ENCODE results near the gene DUSP3.

DUSP3 gene

GRCh38 chr17:43778337-43779144 is at the start of gene DUSP3:
Gene DUSP3, minus strand, starts transcription at chr17:43778977. Its CDS starts 53 bp downstream, at chr17:43778924.
- DNase-seq = peak; percentile 16

- DNase-seq = no peak
Observed at GRCh38 chr17:43827596-43827995, 48.8 kb upstream of the DUSP3 start.

DNA sequence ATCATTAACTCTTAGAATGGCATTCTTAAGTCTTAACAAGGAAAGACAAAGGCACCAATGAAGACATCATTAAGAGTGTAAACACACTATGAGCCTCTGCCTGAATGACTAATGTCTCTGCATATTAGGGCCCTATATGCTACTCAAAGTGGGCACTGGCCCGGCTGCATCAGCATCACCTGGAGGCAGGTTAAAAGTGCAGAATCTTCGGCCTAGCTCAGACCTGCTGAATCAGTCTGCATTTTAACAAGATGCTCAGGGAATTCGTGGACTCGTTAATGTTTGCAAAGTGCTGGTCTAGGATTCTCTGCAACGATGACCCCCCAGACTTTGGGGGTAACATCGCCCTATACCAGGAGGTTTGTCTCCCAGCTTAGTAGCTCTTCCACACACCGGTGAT is 47.4 kb upstream of the DUSP3 start:
- no peak for DNase-seq

DNA sequence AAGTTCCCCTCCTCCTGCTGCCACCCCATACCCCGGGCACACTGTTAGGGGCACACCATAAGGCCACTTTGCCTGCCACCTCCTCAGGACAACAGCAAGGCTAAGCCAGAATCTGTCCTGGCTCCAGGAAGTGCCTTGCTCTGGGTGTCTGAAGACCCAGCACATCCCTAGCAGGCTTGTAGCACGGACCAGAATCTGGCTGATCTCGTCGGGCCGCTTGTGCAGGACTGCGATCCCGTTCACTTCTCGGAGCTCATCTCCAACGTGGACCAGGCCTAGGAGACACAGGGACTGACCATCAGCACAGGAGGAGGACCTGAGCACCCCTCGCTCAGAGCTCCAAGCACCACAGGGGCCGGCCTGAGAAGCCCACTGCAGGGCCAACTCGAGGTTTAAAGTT is 46.8 kb upstream of the DUSP3 start:
- DNase-seq = no peak

DNA sequence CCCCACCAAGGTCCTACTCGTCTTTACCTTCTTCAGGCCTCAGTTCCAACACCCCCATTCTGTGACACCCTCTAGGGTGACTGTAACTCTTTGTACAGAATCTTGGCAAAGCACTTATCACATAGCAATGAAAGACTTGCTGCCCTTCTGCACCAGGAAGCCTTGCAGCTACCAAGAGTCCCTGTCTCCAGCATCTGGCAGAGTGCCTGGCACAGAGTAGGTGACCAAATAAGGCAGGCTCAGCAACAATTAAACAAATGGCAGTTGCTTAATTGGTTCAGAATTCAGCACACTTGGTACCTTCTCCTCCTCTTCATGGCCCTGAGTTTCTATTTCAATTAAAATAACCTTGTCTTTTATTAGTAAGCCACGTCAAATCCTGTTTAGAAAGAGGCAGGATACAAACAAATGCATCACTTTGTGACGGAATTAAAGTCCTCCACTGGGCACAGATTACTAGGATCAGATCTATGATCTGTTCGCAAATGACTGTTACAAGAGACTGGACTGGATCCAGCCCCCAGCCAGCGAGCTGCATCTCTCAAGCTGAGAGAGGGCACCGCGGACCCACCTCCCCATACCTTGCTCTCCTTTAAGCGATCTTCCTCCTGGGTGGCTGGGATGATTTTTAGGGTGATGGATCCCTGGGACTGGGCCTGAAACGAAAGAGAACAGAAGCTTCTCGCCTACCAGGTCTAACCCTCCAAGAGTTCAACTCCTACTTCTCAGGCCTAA is 44.7 kb upstream of the DUSP3 start:
- no peak for DNase-seq

- DNase-seq = no peak
Observed at GRCh38 chr17:43822570-43823190, 43.9 kb upstream of the DUSP3 start.

GRCh38 chr17:43820759-43821158 is 42.0 kb upstream of the DUSP3 start:
- no peak for DNase-seq

DNA sequence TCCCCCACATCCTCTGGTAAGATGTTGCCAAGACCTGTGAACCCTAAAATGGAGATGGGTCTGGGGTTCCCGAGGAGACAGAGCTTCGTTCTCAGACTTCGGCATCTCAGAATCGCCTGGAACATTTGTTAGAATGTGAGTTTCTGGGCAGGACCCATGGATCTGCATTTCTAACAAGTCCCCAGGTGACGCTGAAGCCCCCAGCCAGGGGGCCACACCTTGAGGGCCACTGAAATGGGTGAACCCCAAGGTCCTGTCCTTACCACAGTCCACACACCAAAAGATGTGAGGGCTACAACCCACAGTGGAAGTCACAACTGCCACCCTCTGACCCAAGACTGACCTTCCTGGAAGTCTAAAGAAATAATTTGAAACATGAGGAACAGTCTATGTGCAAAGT is 40.2 kb upstream of the DUSP3 start:
- DNase-seq = no peak

DNA sequence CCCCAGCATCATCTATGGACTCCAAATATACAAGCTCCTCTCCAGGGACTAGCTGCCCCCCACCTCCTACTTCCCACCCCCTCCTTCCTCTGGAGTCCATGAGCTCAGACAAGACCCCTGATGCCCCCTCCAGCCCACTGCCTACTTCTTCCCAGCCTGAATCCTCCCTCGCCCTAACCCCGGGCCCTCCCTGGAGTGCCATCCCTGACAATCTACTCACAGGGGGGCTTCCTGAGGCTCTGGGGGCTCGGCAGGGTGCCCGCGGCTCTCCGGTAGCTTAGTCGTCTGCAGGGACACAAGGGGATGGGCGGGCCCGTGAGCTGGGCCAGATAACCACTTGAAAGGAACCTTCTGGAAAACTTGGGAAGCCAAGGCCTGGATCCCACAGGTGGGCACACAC is 39.0 kb upstream of the DUSP3 start:
- DNase-seq = no peak

DNA sequence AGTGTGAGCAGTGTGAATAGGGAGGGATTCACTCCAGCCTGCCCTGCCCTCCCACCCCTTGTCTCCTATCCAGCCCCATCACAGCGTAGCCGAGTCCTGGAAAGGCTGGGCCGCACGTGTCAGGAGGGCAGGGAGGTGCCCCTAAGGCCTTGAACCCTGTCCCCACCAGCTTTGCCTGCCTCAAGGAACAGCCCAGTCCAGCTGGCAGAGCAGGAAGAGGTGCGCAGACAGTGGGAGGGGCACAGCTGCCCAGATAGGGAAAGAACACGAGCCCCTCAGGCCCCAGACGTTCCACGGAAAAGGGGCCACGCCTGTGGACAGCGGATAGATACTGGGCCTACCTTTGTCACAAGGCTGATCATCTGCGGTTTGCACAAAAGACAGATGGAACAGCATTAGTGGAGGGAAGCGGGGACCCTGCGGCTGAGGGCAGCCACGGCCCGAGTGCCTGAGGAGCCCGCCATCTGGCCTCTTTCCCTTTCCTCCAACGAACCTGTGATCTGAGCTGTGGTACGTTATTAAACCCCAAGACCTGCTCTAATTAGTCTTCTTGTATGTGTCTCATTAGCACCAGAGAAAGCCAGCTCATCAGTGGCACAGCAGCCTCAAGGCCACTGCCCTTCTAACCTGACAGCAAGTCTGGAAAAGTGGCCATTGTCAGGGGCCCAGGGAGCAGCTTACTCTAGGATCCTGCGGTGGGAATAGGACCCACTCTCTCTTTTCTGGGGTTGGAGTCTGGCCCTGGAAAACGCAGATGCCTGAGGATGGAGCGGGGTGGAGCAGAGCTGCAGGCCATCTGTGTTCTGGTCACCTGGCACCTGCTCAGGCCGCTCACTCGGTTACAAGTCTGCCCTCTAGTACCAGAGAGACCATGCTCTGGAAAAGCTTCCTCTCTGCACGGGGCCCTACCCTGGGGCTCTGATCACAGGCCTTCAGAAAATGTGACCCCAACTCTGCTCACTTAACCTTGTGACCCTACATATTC is 37.9 kb upstream of the DUSP3 start:
- no peak for DNase-seq

- no peak for DNase-seq
Observed at GRCh38 chr17:43814714-43815113, 35.9 kb upstream of the DUSP3 start.

DNA sequence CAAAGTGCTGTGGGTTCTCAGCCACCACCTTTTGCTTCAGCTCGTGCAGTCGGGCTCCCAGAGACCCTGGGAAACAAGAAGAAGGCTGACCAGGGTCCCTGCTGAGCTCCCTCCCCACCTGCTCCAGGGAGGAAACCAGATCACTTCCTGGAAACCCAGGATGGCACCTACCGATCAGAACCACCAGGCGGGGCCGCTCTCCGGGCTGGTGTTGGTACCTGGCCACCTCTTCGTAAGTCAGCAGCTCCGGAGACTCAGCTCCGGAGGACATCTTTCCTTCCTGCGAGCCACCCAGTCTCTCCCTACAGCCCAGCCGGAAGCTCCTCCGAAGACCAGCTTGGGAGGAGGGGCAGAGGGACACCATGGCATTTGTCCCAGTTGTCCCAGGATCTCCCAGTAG is 35.2 kb upstream of the DUSP3 start:
- no peak for DNase-seq

DNA sequence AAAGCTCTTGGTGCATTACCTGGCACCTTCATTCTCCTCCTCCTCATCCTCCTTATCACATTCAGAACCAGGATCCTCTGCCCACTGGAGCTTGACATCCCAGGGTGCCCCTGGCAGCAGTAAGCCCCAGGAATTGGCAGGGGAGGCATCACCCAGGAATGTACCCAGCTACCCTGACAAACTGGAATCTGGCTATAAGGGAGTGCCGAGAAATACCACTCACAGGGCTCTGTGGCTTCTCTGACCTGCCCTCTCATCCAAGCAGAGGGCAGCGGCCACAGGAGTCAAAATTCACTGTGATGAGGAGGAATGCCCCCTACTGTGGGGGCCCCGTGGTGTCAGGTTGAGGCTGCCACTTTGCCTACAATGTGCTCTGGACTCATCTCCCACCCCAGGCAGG is 34.6 kb upstream of the DUSP3 start:
- no peak for DNase-seq

- no peak for DNase-seq
Observed at GRCh38 chr17:43812396-43813265, 33.9 kb upstream of the DUSP3 start.

DNA sequence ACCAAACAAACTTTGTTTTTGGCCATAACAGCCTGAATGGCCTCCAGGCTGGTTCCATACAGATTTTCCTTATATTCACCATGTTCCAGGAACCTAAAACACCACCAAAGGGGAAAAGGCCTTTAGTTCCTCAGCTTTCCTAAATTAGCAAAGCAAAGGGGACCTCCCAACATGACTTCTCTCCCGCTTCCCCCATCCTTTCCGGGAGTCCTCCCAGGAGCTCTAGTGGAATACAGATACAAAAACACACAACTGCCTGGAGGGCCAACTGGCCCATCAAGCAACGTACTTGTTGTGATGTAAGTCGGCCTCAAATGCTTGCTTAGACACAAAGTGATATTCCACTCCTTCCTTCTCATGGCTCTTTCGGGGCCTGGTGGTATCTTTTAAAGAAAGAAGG is 32.0 kb upstream of the DUSP3 start:
- DNase-seq = no peak

- DNase-seq = no peak
Observed at GRCh38 chr17:43810226-43810715, 31.5 kb upstream of the DUSP3 start.

DNA sequence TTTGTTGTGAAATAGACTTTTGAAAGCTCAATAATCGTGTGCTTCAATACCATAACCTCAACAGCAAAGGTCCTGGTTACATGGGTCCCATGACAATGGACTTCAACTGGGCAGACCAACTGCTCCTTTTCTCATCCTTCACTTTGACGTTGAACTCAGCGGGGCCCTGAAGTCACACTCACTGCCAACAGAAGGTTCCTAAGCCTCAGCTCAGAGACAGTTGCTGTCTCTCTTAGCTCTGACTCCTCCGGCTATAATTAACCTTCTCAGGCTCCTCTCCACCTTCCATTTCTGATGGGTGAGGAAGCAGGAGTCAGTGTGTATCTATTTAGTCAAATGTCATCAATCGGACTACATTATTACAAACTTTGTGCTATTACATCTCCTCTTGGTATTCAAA is 30.3 kb upstream of the DUSP3 start:
- DNase-seq = no peak

DNA sequence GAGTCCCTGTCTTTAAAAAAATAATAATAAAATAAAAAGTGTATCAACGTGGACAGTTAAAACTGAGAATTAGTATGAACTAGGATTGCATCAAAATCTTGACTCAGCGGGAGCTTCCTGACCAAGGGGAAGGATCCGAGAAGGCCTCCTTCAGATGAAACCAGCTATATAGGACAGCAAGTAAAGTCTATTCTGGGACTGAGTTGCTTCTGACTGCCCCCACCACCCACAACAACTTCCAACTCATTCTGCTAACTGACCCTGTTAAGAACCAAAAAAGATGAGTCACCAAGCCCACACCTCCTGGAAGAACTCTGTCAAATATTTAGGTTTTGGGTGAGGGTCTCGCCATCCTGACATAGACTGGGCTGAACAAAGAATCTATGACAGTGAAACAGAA is 29.3 kb upstream of the DUSP3 start:
- no peak for DNase-seq

GRCh38 chr17:43805117-43805516 is 26.3 kb upstream of the DUSP3 start:
- DNase-seq = no peak

DNA sequence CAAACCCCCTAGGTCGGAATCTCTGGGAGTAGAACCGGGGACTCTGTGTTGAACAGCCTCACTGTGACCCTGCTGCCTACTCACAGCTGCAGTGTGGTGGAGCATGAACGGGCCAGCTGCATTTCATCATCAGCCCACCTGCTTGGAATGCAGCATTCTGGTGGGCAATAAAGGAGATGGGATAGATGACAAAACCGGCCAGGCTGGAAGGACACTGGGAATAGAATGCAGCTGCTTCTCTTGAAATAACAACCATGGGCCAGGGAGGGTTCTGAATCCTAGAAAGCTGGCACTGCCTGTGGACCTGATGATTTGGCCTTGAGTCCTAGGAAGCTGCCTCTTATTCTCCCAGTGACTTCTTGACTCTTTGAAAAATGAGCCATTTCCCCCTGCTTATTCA is 25.0 kb upstream of the DUSP3 start:
- DNase-seq = peak; percentile 6

- no peak for DNase-seq
Observed at GRCh38 chr17:43801844-43802243, 23.1 kb upstream of the DUSP3 start.

DNA sequence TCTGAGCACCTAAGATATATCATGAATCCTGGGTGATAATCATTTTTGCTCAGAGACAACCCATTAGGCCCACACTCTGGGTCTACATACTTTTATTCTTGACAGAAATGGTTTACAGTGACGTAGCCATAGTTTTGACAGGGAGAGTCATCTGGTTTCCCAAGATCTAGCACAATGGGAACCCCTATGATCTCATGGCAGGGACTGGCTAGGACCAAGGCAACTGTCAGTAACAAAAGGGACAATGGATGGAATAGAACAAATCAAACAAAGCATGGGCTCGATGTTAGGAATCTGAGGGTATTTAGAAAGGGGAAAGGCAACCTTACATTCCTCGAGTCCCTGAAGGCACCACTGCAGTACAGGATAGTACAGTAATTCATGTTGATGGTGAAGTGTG is 22.0 kb upstream of the DUSP3 start:
- DNase-seq = no peak
